ENCODE results near the gene SLC35B2.
A peak's percentile ranks its signal among the peaks of the same experiment; 100 is the strongest.

Gene SLC35B2
- total RNA-seq, result 20.5 reads per million, percentile 47 among the genes with 10 or more reads in this experiment

DNA sequence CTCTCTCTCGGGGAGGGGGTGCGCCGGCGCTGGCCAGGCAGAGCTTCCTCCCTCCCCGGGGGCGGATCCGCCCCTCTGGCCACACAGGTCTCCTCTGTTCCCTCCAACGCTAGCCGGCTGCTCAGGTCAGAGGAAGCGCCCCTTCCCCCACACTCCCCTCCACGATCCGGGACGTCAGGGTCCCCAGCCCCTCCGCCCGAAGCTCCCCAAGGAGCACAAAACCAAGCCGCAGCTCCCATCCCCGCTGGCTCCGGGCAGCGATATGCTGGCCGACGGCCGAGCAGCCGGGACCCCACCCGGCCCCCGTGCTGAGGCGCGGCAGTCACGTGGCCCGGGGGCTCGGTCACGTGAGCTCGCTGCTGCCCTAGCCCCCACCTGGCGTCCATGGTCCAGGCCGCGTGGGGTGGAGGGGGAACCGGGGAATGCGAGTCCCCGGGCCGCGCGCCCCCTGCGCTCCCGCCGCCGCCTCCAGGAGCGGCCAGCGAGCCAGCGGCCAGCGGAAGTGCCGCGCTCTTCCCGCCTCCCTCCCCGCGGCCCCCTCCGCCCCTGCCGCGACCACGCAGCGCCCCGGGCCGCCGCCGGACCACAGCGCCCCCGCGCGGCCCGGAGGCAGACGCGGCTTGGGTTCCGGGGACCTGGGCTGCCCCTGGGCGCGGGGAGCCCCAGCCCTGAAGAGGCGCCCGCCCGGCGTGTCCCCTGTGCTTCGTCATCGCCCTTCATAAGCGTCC, at the start of gene SLC35B2:
Gene SLC35B2 (minus strand): TSS at position 504 of the 728 bp plus-strand sequence. CDS start 118 bp downstream, at position 386.
- DNase-seq, result peak; percentile 55

GRCh38 chr6:44306710-44307109, 49.4 kb upstream of the SLC35B2 start:
- no peak for DNase-seq

DNA sequence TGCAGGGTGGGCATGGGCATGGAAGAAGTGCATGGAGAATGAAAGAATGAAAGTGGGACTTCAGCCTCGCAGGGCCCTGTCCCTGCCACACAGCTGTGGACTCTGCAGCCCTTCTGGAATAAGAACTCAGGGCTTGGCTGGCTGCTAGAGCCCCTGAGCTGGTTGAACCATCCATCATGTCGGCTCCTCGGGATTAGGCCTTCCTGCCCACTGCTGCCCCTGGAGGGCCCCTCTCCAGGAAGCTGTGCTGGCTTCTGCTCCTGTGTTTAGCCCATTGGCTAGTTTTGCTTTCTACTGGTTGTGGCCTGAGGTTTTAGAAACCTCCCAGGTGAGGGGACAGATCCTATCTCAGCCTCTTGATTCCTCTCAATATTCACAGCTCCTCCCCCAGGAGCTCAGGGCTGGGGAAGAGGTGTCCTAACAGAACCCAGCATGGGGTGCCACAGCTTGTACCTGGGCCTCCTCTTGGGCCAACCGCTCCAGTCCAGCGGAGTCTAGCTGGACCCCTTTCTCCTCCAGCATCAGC, 47.9 kb upstream of the SLC35B2 start:
- no peak for DNase-seq

DNA sequence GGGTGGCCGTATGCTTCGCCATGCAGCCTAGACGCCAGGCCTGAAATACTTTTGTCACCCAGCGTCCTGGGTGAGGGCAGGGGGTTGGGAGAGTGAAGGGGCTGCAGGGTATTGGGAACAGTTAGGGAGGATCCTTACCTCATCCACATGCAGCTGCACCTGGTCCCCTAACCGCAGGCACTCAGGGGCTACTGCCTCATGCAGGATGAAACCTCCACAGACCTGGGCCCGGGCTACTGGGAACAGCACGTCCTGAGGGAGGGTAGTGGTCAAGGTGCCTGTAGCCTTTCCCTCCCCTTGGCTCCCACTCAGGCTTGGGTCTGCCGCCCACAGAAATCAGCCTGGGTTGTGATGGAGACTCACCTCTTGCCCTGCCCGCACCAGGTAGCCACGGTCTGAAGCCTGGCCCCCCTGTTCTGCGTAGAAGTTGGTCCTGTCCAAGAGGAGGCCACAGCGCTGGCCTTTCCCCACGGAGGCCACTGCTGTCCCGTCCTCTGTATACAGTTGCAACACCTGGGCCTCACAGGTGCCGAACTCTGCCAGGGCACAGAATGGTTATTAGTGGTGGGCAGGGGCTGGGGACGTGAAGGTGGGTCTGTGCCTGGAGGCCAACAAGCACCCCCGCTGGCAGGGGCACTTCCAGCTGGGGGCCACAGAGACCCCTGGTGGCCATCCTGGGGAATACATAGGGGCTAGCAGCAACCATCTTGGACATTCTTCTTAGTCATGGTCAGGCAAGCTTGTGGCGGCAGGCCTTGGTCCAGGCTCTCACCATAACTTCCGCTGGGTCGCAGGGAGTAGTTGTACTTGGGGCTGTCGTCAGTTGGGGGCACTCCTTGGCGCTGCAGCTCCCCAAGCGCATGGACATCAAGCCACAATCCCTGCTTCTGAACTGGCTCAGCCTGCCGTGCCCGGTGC, 47.2 kb upstream of the SLC35B2 start:
- peak; percentile 17 for DNase-seq

- no peak for DNase-seq
Observed at GRCh38 chr6:44303842-44304241, 46.5 kb upstream of the SLC35B2 start.

DNA sequence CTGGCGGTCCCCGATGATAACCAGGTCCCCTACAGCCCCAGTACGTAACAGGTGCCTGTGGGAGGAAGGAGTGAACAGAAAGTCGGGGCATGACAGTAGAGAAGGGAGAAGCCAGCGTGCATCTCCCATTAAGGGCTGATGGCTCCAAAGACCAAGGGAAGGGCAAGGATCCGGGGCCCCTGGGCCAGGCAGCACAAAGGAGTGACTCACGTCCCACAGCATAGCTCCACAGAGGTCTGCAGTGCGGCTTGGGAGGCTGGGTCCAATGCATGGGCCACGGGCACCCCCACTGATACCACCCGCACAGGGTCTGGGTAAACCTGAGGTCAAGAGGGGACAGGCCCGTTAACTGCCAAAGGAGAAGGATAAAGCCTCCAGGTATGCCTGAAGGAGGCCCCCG, 45.5 kb upstream of the SLC35B2 start:
- no peak for DNase-seq

- DNase-seq, result no peak
Observed at GRCh38 chr6:44301782-44302564, 44.6 kb upstream of the SLC35B2 start.

DNA sequence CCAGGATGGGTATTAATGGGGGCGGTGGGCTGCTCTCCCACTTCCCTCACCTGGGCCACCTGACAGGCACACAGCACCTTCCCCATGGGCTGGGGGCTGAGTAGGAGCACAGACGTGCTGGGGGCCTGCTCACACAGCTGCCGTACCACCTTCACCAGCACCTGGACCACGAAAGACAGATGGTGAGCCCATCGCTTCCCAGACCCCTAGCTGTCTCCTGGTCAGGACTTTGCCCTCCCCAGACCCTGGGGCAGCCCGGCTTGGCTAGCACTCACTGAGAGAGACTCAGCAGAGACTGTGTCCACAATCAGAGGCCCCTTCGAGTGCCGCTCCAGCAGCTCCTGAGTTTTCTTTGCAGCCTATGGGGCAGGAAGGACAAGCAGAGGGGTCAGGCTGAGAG, 43.8 kb upstream of the SLC35B2 start:
- no peak for DNase-seq

- no peak for DNase-seq
Observed at GRCh38 chr6:44300292-44300823, 43.0 kb upstream of the SLC35B2 start.

DNA sequence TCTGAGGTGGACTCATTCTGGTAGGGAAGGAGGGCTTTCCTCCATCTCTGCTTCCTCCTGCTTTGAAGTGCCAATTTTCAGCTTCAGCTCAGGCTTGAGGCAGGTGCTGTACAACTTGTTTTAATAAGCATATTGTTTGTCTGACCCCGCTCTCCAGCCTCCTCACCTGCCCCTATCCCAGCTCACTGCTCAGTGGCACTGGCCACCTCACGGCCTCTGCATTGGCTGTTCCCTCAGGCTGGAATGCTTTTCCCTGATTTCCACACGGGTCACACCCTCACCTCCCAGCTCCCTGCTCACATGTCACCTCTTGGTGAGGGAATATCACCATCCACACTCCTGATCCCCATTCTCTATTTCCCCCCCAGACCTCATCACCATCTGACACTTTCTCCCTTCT, 41.5 kb upstream of the SLC35B2 start:
- no peak for DNase-seq

DNA sequence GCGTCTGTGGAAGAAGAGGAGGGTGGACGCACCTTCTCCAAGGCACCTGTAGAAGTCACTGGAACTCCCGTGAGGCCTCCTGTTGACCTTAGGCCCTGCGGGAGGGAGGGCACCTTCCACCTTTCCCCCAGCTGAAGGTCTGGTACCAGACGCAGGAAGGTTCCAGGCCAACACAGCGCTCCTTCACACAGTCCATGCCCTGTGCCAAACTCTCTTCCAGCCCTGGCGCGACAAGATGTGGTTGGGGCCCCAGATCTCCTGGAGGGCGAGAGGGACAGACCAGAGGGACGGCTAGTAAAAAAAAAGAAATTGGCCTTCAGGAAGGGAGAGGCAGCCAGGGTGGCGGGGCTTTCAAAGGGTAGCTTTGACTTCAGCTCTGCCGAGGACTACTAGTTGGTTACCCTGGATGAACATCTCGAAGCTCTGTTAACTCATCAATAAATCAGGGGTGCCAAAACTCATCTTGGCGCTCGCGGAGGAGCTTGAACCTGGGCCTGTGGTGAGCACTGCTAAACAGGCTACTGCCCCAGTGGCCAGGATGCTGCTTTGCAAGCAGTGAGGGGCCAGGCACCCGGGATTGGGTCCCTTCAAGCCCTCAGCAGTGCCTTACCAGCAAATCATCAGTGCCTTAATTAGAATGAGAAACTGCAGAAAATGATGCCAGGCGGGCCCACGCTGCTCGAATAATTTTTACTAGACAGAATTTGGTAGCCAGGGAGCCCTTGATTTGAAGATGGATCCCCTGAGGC, 40.9 kb upstream of the SLC35B2 start:
- DNase-seq, result no peak

GRCh38 chr6:44297063-44298038, 40.0 kb upstream of the SLC35B2 start:
- peak; percentile 27 for DNase-seq

DNA sequence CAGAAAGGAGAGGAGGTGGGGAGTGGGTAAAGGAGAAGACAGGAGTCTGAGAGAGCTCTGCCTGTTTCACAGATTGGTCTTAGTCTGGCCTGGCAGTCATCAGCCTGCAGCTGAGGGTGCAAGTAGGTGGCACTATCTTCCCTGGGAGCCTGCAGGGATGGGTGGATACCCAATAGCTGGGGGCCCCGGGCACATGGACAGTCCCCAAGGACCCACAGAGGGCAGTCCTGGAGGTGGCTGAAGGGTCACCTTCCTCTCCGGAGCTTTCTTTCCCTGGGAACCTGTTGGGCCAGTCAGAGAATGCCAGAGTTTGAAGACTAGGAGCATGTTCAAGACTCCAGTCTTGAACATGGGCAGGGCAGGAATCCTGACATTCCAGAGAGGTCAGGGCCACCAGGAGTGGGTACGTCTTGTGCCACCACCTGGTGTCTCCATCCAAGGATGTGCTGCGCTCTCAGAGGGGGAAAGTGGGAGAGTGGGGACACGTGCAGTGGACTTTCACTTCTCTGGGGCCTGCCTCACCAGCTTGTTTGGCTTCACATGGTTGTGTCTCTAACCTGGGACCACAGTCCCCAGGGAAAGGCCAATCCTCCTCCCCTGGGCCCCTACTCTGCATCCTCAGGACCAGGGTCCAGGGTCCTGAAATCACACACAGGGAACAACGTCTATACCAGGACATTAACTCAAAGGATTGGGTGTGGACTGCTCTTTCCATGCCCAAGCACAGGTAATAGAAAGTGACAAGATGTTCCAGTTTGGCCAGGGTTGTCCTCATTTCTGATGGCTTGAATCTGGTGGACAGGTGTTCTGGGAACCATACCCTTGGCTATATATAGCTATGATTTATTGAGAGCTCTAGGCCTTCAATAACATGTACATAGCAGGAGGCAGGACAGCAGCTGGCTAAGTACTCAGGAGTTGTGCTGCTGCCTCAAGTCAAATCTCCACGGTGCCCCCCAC, 37.8 kb upstream of the SLC35B2 start:
- DNase-seq, result no peak

- no peak for DNase-seq
Observed at GRCh38 chr6:44292661-44293365, 35.5 kb upstream of the SLC35B2 start.

- DNase-seq, result no peak
Observed at GRCh38 chr6:44291841-44292240, 34.5 kb upstream of the SLC35B2 start.

DNA sequence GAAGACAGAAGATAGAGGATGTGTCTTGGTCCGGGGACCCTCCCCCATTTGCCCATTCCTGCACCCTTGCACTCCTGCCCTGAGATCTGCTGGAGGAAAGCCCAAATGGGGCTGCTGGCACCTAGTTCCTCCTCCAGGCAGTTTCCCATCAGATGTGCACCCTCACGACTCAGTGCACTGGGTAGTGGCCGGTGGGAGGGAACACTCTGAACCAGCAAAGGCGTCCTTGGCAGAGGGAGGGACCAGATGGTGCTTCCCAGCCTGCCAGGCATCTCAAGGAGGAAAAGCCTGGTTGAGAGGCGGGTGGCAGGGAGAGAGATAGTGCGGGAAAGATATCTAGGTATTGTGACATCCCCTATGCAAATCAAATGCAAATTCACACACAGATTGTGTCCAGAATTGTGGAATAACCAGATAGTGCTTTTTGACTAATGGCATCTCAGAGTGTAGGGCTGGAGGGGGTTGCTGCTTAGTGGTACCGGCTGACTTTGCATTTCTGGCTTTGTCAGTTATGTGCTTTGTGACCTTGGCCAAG, 32.5 kb upstream of the SLC35B2 start:
- no peak for DNase-seq

- DNase-seq, result no peak
Observed at GRCh38 chr6:44286747-44287146, 29.4 kb upstream of the SLC35B2 start.

- DNase-seq, result no peak
Observed at GRCh38 chr6:44286285-44286565, 28.9 kb upstream of the SLC35B2 start.

All from effector CD4-positive, alpha-beta T cell (primary cell).